K562 (cell line): ENCODE data around the gene NUP214. TPM values are rescaled to one million over a fixed set of nuclear protein-coding genes. Genes with fewer than 3 reads are reported as not detected.

ENCODE experiments used
- ATAC-seq: fragments of 200-7000 bp; cut with Tn5 transposase; 3 replicates; pipeline ENCODE4 v1.9.1; 2020; ENCODE audit warnings: moderate library complexity
- BruUV-seq: library from RNA; stranded (reverse); fragments of 400-500 nt; replicated peaks from 2 replicates; lab custom pipeline; 2021; lab: Mats Ljungman, UMichigan
- CTCF ChIA-PET: fragments of 300-600 bp; formaldehyde crosslinking; extraction: SDS; loops from one replicate; lab custom pipeline; 2021; ENCODE audit warnings: low intra/inter-chr PET ratio; lab: Yijun Ruan, JAX
- POLR2A ChIA-PET: fragments of 300-600, 350-650 bp; sonication (Branson Sonifier 250); formaldehyde crosslinking; extraction: SDS; loops from one replicate; lab custom pipeline; 2021; ENCODE audit warnings: antibody characterized with exemption, inconsistent platforms; lab: Yijun Ruan, JAX
- DNase-seq, 4 experiments: peaks; one replicate each; pipeline versions ENCODE4 v3.0.0 to v3.0.0-alpha.2; 2011 to 2018; ENCODE audit warnings: low spot score in 3 of 4, mixed read lengths in 3 of 4; ENCODE audit errors: extremely low read depth in 1 of 4
- FAIRE-seq: peaks from 2 replicates; lab custom pipeline; 2011; peaks lifted over from hg19 to GRCh38; lab: Jason Lieb, UNC
- H2AFZ ChIP-seq: 2 replicates; pipeline ENCODE4 v1.6.0; 2011; ENCODE audit warnings: low read depth, low read length, control low read depth, inconsistent platforms
- H3K27ac ChIP-seq: fragments of 200-600 bp; 3 replicates; pipeline ENCODE4 v1.8.0; 2011; ENCODE audit warnings: low read depth, mild to moderate bottlenecking, control low read depth, inconsistent platforms, low read length, moderate library complexity, mixed read lengths; ENCODE audit errors: extremely low read depth
- H3K27me3 ChIP-seq, 2 experiments: fragments of 300-600 bp in 1 of 2; 2 replicates in 1 of 2; 3 replicates in 1 of 2; pipeline versions ENCODE4 v1.6.0 to v1.8.0; 2011; ENCODE audit warnings: inconsistent platforms in 2 of 2, low read length in 2 of 2, mild to moderate bottlenecking in 1 of 2, mixed read lengths in 1 of 2, moderate library complexity in 1 of 2; ENCODE audit not compliant: control insufficient read depth in 2 of 2, insufficient read depth in 2 of 2
- H3K36me3 ChIP-seq: fragments of 300-600 bp; 3 replicates; pipeline ENCODE4 v1.8.0; 2011; ENCODE audit warnings: mild to moderate bottlenecking, low read length, inconsistent platforms; ENCODE audit not compliant: control insufficient read depth, insufficient read depth
- H3K4me1 ChIP-seq, 2 experiments: fragments of 200-600 bp in 1 of 2; replicated peaks in 1 of 2; 2 replicates in 1 of 2; 3 replicates in 1 of 2; pipeline versions ENCODE4 v1.5.1 to v1.8.0; 2011; ENCODE audit warnings: inconsistent platforms in 2 of 2, low read length in 2 of 2, mild to moderate bottlenecking in 1 of 2, mixed read lengths in 1 of 2, moderate library complexity in 1 of 2; ENCODE audit not compliant: control insufficient read depth in 2 of 2, insufficient read depth in 2 of 2
- H3K4me2 ChIP-seq: 2 replicates; pipeline ENCODE4 v1.6.1; 2011; ENCODE audit warnings: low read length, control low read depth, inconsistent platforms, mixed read lengths; ENCODE audit not compliant: insufficient read depth
- H3K4me3 ChIP-seq: fragments of 200-600 bp; sonication (generic), shearing (Covaris generic); 2 replicates; pipeline ENCODE4 v1.5.1; 2016; ENCODE audit warnings: control low read depth, inconsistent platforms
- H3K79me2 ChIP-seq: fragments of 200-600 bp; 3 replicates; pipeline ENCODE4 v1.8.0; 2011; ENCODE audit warnings: low read length, inconsistent platforms; ENCODE audit not compliant: control insufficient read depth, insufficient read depth
- H3K9ac ChIP-seq, 2 experiments: 2 replicates each; pipeline versions ENCODE4 v1.6.0 to v1.6.1; 2011; ENCODE audit warnings: low read depth in 2 of 2, low read length in 2 of 2, control low read depth in 1 of 2, inconsistent platforms in 1 of 2, mild to moderate bottlenecking in 1 of 2, mixed read lengths in 1 of 2; ENCODE audit not compliant: insufficient read depth in 1 of 2
- H3K9me1 ChIP-seq: one replicate; pipeline ENCODE4 v1.6.0; 2011; ENCODE audit warnings: inconsistent platforms, mild to moderate bottlenecking, low read length, moderate library complexity; ENCODE audit not compliant: control insufficient read depth, insufficient read depth
- H3K9me3 ChIP-seq: replicated peaks from 2 replicates; pipeline ENCODE4 v1.5.1; 2011; ENCODE audit warnings: low read depth, low read length, inconsistent platforms; ENCODE audit not compliant: control insufficient read depth, insufficient read depth
- H4K20me1 ChIP-seq: replicated peaks from 2 replicates; pipeline ENCODE4 v1.6.1; 2011; ENCODE audit warnings: low read length, inconsistent platforms, mixed read lengths; ENCODE audit not compliant: control insufficient read depth, insufficient read depth
- E2F8 ChIP-seq: fragments of 450-650 bp; IDR thresholded peaks from 2 replicates; pipeline ENCODE4 v1.7.1; 2018; ENCODE audit warnings: mild to moderate bottlenecking, low read depth; ENCODE audit not compliant: partially characterized antibody
- HLTF ChIP-seq: fragments of 450-650 bp; IDR thresholded peaks from 2 replicates; pipeline ENCODE4 v1.6.1; 2016
- MLX ChIP-seq, 2 experiments: fragments of 450-650 bp in 1 of 2; sonication (generic) in 1 of 2; formaldehyde crosslinking; conservative IDR thresholded peaks; 2 replicates each; pipeline versions ENCODE4 v1.4.0 to v1.8.1; 2020 to 2022; ENCODE audit warnings: mild to moderate bottlenecking in 1 of 2, missing genetic modification reagents in 1 of 2
- NR0B1 ChIP-seq: fragments of 450-650 bp; IDR thresholded peaks from one replicate; pipeline ENCODE4 v1.6.1; 2018; ENCODE audit warnings: mild to moderate bottlenecking, moderate library complexity; ENCODE audit not compliant: partially characterized antibody
- RERE ChIP-seq: sonication (generic); formaldehyde crosslinking; IDR thresholded peaks from 2 replicates; pipeline ENCODE4 v1.8.0; 2023; ENCODE audit warnings: missing genetic modification reagents, mild to moderate bottlenecking, borderline replicate concordance
- XRCC4 ChIP-seq: IDR thresholded peaks from one replicate; pipeline ENCODE4 v1.6.1; 2011; ENCODE audit not compliant: insufficient read depth, insufficient read length; ENCODE audit errors: extremely low read depth
- ZNF253 ChIP-seq: fragments of 250-450 bp; sonication (Bioruptor Pico); conservative IDR thresholded peaks from 2 replicates; pipeline ENCODE4 v1.6.1; 2021; ENCODE audit warnings: mild to moderate bottlenecking
- ZNF507 ChIP-seq: conservative IDR thresholded peaks from 2 replicates; pipeline ENCODE4 v1.6.1; 2017; ENCODE audit warnings: missing genetic modification characterization, missing compliant biosample characterization
- WGBS: fragments of 100-300 bp; shearing (Covaris generic); methylation state at CpG from one replicate; pipeline ENCODE4 v1.1.6; 2016; ENCODE audit warnings: low coverage, mixed read lengths; ENCODE audit not compliant: insufficient coverage; ENCODE audit errors: missing lambda C conversion rate; 5-methylcytosine and 5-hydroxymethylcytosine counted together
- in situ Hi-C: fragments of 300-500 bp; cut with MboI; formaldehyde crosslinking; loops from 4 replicates; pipeline ENCODE4 v1.15.0; 2018; ENCODE audit warnings: inconsistent platforms, mixed read lengths
- intact Hi-C: fragments of 100-400 bp; cut with micrococcal nuclease; formaldehyde crosslinking; loops from 2 replicates; pipeline ENCODE4 v1.14.2; 2022
- polyA plus RNA-seq, 8 experiments: library from polyadenylated mRNA; depleted of rRNA in 4 of 8; stranded (reverse) in 5 of 8; unstranded in 3 of 8; fragments of >200 nt; fragmentation: Nextera tagmentation in 2 of 8; fragmentation: Illumina TruSeq in 1 of 8; extraction: Ambion mirVana in 2 of 8; extraction: Trizol in 1 of 8; gene quantifications; 2 replicates each; pipeline versions ENCODE4 v1.2.1 to v1.2.3, GENCODE V29; 2011 to 2014; ENCODE audit warnings: inconsistent platforms in 1 of 8, missing spikeins in 1 of 8
- total RNA-seq, 7 experiments: library from RNA; depleted of rRNA in 6 of 7; stranded (reverse); fragments of >200 nt in 6 of 7; fragmentation: Illumina TruSeq in 2 of 7; extraction: Trizol in 2 of 7; gene quantifications; 2 replicates each; pipeline versions ENCODE4 v1.2.1 to v1.2.3, GENCODE V29; 2011 to 2021; ENCODE audit warnings: low replicate concordance in 1 of 7

NUP214 gene
- total and polyA plus RNA-seq, 9 of the 15 experiments (the other 6 are each of a cell fraction or from before 2014, with no cell fraction given): 56.9 to 332 (median 97.1) TPM

GRCh38 chr9:131177898-131178297, 52.5 kb downstream of the NUP214 start:
- BruUV-seq: no TSS peak
- POLR2A ChIA-PET: interaction anchor here (0.6 to 14.6 kb wide), 19 partner anchors 11 to 158 kb away, joined by 3 to 264 read pairs (median 6); partner anchors contain the start of gene NUP214
- H4K20me1 ChIP-seq: peaks cover 7% of the 10 kb centered on the region
- H3K36me3 ChIP-seq: peaks cover 97% of the 10 kb centered on the region
- in situ Hi-C loops (loop anchor here (5.0 kb wide), 1 partner anchor 154 kb away; no protein-coding TSS in a partner anchor), intact Hi-C loops (loop anchor here (1.0 kb wide), 3 partner anchors 96 to 158 kb away; no protein-coding TSS in a partner anchor)
- no peak overlapping the region for H3K4me3 ChIP-seq
- no peak overlapping the region for H3K4me2 ChIP-seq
- H3K27ac ChIP-seq: no peak overlapping the region
- DNase-seq (peak in 1 of 4 experiments; percentile 67), ATAC-seq (peak; percentile 6), FAIRE-seq (no peak)
- H3K4me1 ChIP-seq: peaks cover 11 to 29% of the 10 kb centered on the region in 2 experiments; a peak in 4 of 5 replicates
- no peak overlapping the region for H2AFZ ChIP-seq
- H3K27me3 ChIP-seq: no peaks in the 10 kb centered on the region
- TF ChIP-seq E2F8: no peak
- no peak for TF ChIP-seq HLTF
- TF ChIP-seq MLX (CRISPR knock-in tag; conservative IDR thresholded peaks at IDR 0.05): 0 out of 4 replicates have a peak, but pooled peaks of 1 of the 2 experiments have one; percentile 14
- TF ChIP-seq ZNF507 (tag): no peak
- no peak for TF ChIP-seq XRCC4
- TF ChIP-seq RERE: no peak
- no peak for TF ChIP-seq NR0B1
- TF ChIP-seq ZNF253 (CRISPR knock-in tag): no peak
- H3K9ac ChIP-seq: no peak overlapping the region
- H3K9me3 ChIP-seq: no peaks in the 10 kb centered on the region
- CTCF ChIA-PET: interaction anchor here (1.3 to 3.1 kb wide), 5 partner anchors 16 to 158 kb away, joined by 3 to 44 read pairs (median 9); no protein-coding TSS in a partner anchor
- H3K9me1 ChIP-seq: peaks cover 11% of the 10 kb centered on the region
- WGBS: 85% methylated on average over 1 of the region's 1 CpG
- H3K79me2 ChIP-seq: peaks cover 8% of the 10 kb centered on the region; the same call in 2 of the 3 replicates
